T47D (cell line): ENCODE results near the gene SOD3.

ENCODE experiments used
- DNase-seq, 2 experiments: peaks; one replicate each; pipeline versions ENCODE4 v3.0.0 to v3.0.0-alpha.2; 2011 to 2012; ENCODE audit warnings: low read depth in 1 of 2, low spot score in 1 of 2
- JUND ChIP-seq: IDR thresholded peaks from 2 replicates; pipeline ENCODE4 v1.6.1; 2012; ENCODE audit warnings: low read depth
- in situ Hi-C: cut with HindIII; loops from 2 replicates; pipeline ENCODE4 v1.10.0; 2016; ENCODE audit warnings: low sequenced_read_pairs, low pct_unique_long_range_greater_than_20kb

SOD3 gene

DNA sequence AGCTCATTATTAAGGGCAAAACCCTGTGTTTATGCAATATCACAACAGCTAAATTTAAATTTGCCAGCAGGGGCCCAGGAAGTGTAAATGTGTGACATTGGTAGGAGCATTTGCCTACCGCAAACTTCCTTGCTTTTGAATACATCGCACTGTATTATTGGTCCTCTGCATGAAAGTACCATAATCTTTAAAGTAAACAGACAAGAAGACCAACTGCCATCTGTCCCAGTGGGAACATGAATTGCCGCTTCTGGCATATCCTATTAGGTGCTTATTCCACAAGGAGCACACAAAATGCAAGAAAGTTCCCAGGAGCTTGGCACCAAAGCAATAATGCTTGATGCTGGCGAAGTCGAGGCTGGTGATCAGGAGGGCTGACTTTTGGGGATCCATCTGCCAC lies 51.3 kb downstream of the SOD3 start:
- TF ChIP-seq JUND = no peak
- DNase-seq = no peak
- in situ Hi-C loops = no loop called here

- in situ Hi-C loops = no loop called here
- no peak for TF ChIP-seq JUND
- DNase-seq = no peak
Observed at GRCh38 chr4:24849351-24849750, 54.0 kb downstream of the SOD3 start.

- in situ Hi-C loops = no loop called here
- TF ChIP-seq JUND = no peak
- no peak for DNase-seq
Observed at GRCh38 chr4:24849756-24850155, 54.4 kb downstream of the SOD3 start.
